ENCODE data around the gene SERTAD3.

GRCh38 chr19:40415768-40416167 lies 28.4 kb downstream of the SERTAD3 start:
- TF ChIP-seq CTCF (IDR thresholded peaks at IDR 0.05) (no peak), POLR2A (IDR thresholded peaks at IDR 0.05) (no peak), EP300 (IDR thresholded peaks at IDR 0.05) (no peak)
